NAMALWA (cell line): ENCODE results near the gene DZANK1.
"Not testable (repeated sequence)": the region's sequence is repeated elsewhere in the genome, so short reads cannot be mapped to it uniquely, and the experiment has no call there.

Experiments
- DNase-seq: peaks from one replicate; pipeline ENCODE4 v3.0.0-alpha.2; 2015; ENCODE audit warnings: low spot score

The DZANK1 gene

GRCh38 chr20:18375551-18375950 lies 91.3 kb downstream of the DZANK1 start:
- DNase-seq = not testable (repeated sequence)

GRCh38 chr20:18372296-18372695 lies 94.5 kb downstream of the DZANK1 start:
- no peak for DNase-seq

- no peak for DNase-seq
These were observed 102.1 kb downstream of the DZANK1 start for GRCh38 chr20:18364768-18365167.

- no peak for DNase-seq
These were observed 103.1 kb downstream of the DZANK1 start for GRCh38 chr20:18363708-18364107.

GRCh38 chr20:18362916-18363315 lies 103.9 kb downstream of the DZANK1 start:
- no peak for DNase-seq

GRCh38 chr20:18361678-18362077 lies 105.2 kb downstream of the DZANK1 start:
- no peak for DNase-seq

GRCh38 chr20:18360635-18361034 lies 106.2 kb downstream of the DZANK1 start:
- DNase-seq = no peak

GRCh38 chr20:18359854-18360253 lies 107.0 kb downstream of the DZANK1 start:
- DNase-seq = no peak

- DNase-seq = not testable (repeated sequence)
These were observed 117.1 kb downstream of the DZANK1 start for GRCh38 chr20:18349749-18350148.
